Measurements from ENCODE around the gene CAPN12.

GRCh38 chr19:38704488-38705026, 39.7 kb downstream of the CAPN12 start:
- TF ChIP-seq CTCF (conservative IDR thresholded peaks at IDR 0.05; ENCODE audit: low read depth, low read length) (no peak), EZH2 (IDR thresholded peaks at IDR 0.05; ENCODE audit: borderline replicate concordance, low read depth, low read length, poor library complexity, severe bottlenecking) (no peak)
